Activated B cell treated with CpG ODN at 0.5 μM for 24 hours (primary cell): ENCODE results near the gene ABCD3. TPM values are rescaled to one million over a fixed set of nuclear protein-coding genes. Genes with fewer than 3 reads are reported as not detected.

ENCODE experiments used
- ATAC-seq: fragments of 200-7000 bp; cut with Tn5 transposase; one replicate; pipeline ENCODE4 v1.10.0; 2021; ENCODE audit warnings: low read depth, mild to moderate bottlenecking, moderate library complexity
- CTCF ChIA-PET: fragments of 350-600 bp; sonication (Branson Sonifier 250); formaldehyde crosslinking; loops from one replicate; lab custom pipeline; 2021; ENCODE audit warnings: antibody characterized with exemption; lab: Charles Lee
- POLR2A ChIA-PET: fragments of 350-600 bp; sonication (Branson Sonifier 250); formaldehyde crosslinking; loops from one replicate; lab custom pipeline; 2021; ENCODE audit warnings: antibody characterized with exemption; lab: Charles Lee
- DNase-seq: peaks from one replicate; pipeline ENCODE4 v3.0.0; 2022
- H3K27ac Mint-ChIP-seq: one replicate; pipeline ENCODE4 v1.8.0; 2020; ENCODE audit warnings: mixed read lengths
- H3K27me3 Mint-ChIP-seq: one replicate; pipeline ENCODE4 v1.8.0; 2021; ENCODE audit warnings: mixed read lengths
- H3K36me3 Mint-ChIP-seq: one replicate; pipeline ENCODE4 v1.8.0; 2021; ENCODE audit warnings: low read depth, mixed read lengths
- H3K4me1 Mint-ChIP-seq: one replicate; pipeline ENCODE4 v1.8.0; 2021; ENCODE audit warnings: mixed read lengths
- H3K4me3 Mint-ChIP-seq: one replicate; pipeline ENCODE4 v1.8.0; 2020; ENCODE audit warnings: mild to moderate bottlenecking, mixed read lengths
- H3K9me3 Mint-ChIP-seq: one replicate; pipeline ENCODE4 v1.8.0; 2020; ENCODE audit warnings: mixed read lengths
- intact Hi-C: fragments of 100-400 bp; cut with micrococcal nuclease; formaldehyde crosslinking; loops from one replicate; pipeline ENCODE4 v1.15.1; 2024
- total RNA-seq: library from RNA; stranded (reverse); gene quantifications from 2 replicates; pipeline ENCODE4 v1.2.3, GENCODE V29; 2022
- TF ChIP-seq, protein P1 (sequence below): fragments of 200-600 bp; IDR thresholded peaks from one replicate; pipeline ENCODE4 v1.8.0; 2022; ENCODE audit warnings: antibody characterized with exemption, mild to moderate bottlenecking

ABCD3 gene
- total RNA-seq, 1 donor from 2014 or later: 23.2 TPM

DNA sequence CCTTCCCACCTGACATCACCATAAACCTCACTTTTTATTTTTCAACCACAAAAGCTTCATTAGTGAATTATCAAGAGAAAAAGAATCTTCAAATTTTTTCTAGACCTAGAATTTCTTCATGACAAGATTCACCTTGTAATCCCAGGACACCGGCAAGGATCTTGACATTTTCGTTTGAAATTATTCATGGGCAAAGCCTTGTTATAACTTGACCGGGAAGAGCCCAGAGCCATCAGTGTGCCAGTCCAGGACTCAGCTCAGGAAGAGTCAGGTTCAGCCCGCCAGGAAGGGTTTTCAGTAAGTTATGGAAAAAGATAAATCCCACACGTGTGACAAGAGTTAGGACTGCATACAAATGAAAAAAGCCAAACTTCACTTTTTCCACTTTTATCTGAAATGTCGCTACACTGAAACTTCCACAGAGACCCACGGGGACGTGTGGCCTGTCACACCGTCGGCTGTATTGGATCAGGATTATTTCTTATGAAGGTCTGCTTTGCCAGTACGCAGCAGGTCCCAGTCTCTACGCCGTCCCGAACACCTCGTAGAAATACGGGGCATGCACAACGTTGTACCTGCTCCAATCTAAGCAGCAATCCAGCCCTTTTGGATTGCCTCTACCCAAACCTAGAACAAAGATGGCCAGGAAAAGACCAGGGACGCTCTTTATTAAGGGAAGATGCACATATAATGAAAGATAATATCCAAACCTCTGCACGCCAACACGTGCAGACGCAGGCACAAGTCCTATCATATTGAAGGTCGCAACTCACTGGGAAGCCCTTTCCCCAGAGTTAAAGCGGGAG lies 122.5 kb downstream of the ABCD3 start:
- intact Hi-C loops: no loop called here
- Mint-ChIP-seq H3K27me3 (peaks cover 53% of the 10 kb centered on the region), H3K9me3 (no peaks in the 10 kb centered on the region), H3K4me1 (peaks cover 22% of the 10 kb centered on the region), H3K36me3 (no peaks in the 10 kb centered on the region), H3K27ac (no peak overlapping the region), H3K4me3 (peak overlapping the region; percentile 67)
- POLR2A ChIA-PET: no interaction called here
- CTCF ChIA-PET: no interaction called here
- TF ChIP-seq, protein P1, sequence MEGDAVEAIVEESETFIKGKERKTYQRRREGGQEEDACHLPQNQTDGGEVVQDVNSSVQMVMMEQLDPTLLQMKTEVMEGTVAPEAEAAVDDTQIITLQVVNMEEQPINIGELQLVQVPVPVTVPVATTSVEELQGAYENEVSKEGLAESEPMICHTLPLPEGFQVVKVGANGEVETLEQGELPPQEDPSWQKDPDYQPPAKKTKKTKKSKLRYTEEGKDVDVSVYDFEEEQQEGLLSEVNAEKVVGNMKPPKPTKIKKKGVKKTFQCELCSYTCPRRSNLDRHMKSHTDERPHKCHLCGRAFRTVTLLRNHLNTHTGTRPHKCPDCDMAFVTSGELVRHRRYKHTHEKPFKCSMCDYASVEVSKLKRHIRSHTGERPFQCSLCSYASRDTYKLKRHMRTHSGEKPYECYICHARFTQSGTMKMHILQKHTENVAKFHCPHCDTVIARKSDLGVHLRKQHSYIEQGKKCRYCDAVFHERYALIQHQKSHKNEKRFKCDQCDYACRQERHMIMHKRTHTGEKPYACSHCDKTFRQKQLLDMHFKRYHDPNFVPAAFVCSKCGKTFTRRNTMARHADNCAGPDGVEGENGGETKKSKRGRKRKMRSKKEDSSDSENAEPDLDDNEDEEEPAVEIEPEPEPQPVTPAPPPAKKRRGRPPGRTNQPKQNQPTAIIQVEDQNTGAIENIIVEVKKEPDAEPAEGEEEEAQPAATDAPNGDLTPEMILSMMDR: no peak
- DNase-seq: no peak
- no peak for ATAC-seq

GRCh38 chr1:94541246-94542087 lies 123.3 kb downstream of the ABCD3 start, which contains the start of gene F3:
Gene F3 (minus strand): TSS chr1:94541759. CDS start chr1:94541636, 123 bp downstream.
- no peak within 1 kb of the TSS for H3K27ac Mint-ChIP-seq
- TF ChIP-seq, protein P1: no peak
- ChIA-PET CTCF (no interaction called here), POLR2A (no interaction called here)
- intact Hi-C loops: no loop called here
- H3K9me3 Mint-ChIP-seq: no peaks in the 10 kb centered on the region
- ATAC-seq (peak; percentile 94), DNase-seq (peak; percentile 49)
- H3K4me3 Mint-ChIP-seq: peak within 1 kb of the TSS; percentile 79
- H3K4me1 Mint-ChIP-seq: peaks cover 22% of the 10 kb centered on the region
- no peaks in the 10 kb centered on the region for H3K36me3 Mint-ChIP-seq
- H3K27me3 Mint-ChIP-seq: peaks cover 53% of the 10 kb centered on the region

- POLR2A ChIA-PET: no interaction called here
Measured at GRCh38 chr1:94542088-94542870, 124.1 kb downstream of the ABCD3 start.

DNA sequence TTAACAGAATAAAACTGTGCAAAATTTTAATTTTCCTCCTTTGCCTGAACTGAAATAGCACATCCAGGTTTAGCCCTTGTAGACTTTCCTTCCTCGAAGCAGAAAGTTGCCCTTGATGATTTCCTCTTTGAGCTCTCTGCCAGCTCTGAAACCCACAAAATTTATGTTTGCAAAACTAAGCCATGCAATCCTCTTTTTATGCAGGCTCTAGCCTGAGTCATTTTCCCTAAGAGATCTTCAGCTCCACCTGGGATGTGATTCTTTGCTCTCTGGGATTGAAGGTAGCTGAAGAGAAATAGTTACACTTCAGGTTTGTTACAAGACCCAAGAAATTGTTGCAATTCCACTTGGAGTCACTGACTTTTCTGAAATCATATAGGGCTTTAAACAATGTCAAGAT lies 124.8 kb downstream of the ABCD3 start:
- Mint-ChIP-seq H3K4me3 (peak overlapping the region; percentile 15), H3K4me1 (peaks cover 22% of the 10 kb centered on the region), H3K27me3 (peaks cover 50% of the 10 kb centered on the region), H3K36me3 (no peaks in the 10 kb centered on the region), H3K27ac (no peak overlapping the region), H3K9me3 (no peaks in the 10 kb centered on the region)
- CTCF ChIA-PET: no interaction called here
- DNase-seq (no peak), ATAC-seq (no peak)
- TF ChIP-seq, protein P1: no peak
- POLR2A ChIA-PET: no interaction called here
- intact Hi-C loops: no loop called here

More at GRCh38 chr1:94542088-94542870, 124.1 kb downstream of the ABCD3 start:
- H3K9me3 Mint-ChIP-seq: no peaks in the 10 kb centered on the region
- no peaks in the 10 kb centered on the region for H3K36me3 Mint-ChIP-seq
- H3K4me3 Mint-ChIP-seq: peak overlapping the region; percentile 79
- TF ChIP-seq, protein P1: no peak
- CTCF ChIA-PET: no interaction called here
- H3K27me3 Mint-ChIP-seq: peaks cover 51% of the 10 kb centered on the region
- no peak for DNase-seq
- intact Hi-C loops: no loop called here
- H3K4me1 Mint-ChIP-seq: peaks cover 22% of the 10 kb centered on the region
- no peak overlapping the region for H3K27ac Mint-ChIP-seq
- ATAC-seq: peak; percentile 32
